NCI-H748 (cell line): Measurements from ENCODE around the gene PRRT2.
A peak's percentile ranks its signal among the peaks of the same experiment; 100 is the strongest.

Experiments used
- DNase-seq: peaks from one replicate; lab custom pipeline; 2025; ENCODE audit not compliant: unreplicated experiment; lab: John Stamatoyannopoulos, UW

Gene PRRT2

GRCh38 chr16:29860218-29860617 lies 48.2 kb downstream of the PRRT2 start:
- no peak for DNase-seq

- peak; percentile 33 for DNase-seq
These were observed 50.4 kb downstream of the PRRT2 start for GRCh38 chr16:29862383-29862883.

GRCh38 chr16:29862884-29863668 lies 51.1 kb downstream of the PRRT2 start, which contains the start of gene CDIPT:
Gene CDIPT (minus strand): TSS chr16:29863226. CDS start chr16:29862857, 369 bp downstream.
- DNase-seq: peak; percentile 93

GRCh38 chr16:29863669-29863984 lies 51.6 kb downstream of the PRRT2 start:
- no peak for DNase-seq

GRCh38 chr16:29864205-29864604 lies 52.2 kb downstream of the PRRT2 start:
- no peak for DNase-seq
